ENCODE measurements around the gene TGIF2LX. TPM values are rescaled to one million over a fixed set of nuclear protein-coding genes. Genes with fewer than 3 reads are reported as not detected.
"Not testable (repeated sequence)": the region's sequence is repeated elsewhere in the genome, so short reads cannot be mapped to it uniquely, and the experiment has no call there.

Gene TGIF2LX
- not detected for polyA plus RNA-seq
- long read RNA-seq, donor 1, result 0 reads
- long read RNA-seq, donor 2, result 0 reads
- long read RNA-seq, donor 3, result 0 reads
- long read RNA-seq, donor 4, result 0 reads
- long read RNA-seq, donor 5, result 0 reads
- long read RNA-seq, donor 6, result 0 reads
- long read RNA-seq, donor 7, result 0 reads
- long read RNA-seq, donor 8, result 0 reads
- long read RNA-seq, donor 9, result 0 reads
- long read RNA-seq, donor 10, result 0 reads
- long read RNA-seq, donor 11, result 0 reads

- not testable (repeated sequence) for H3K27ac ChIP-seq (ENCODE audit: low read length); H3K9me3 ChIP-seq (ENCODE audit: control insufficient read depth, low read depth, low read length); H3K4me3 ChIP-seq (ENCODE audit: low read length); DNase-seq; H3K27me3 ChIP-seq (ENCODE audit: control insufficient read depth, insufficient read depth, low read length); H3K36me3 ChIP-seq (ENCODE audit: control insufficient read depth, insufficient read depth, low read length); H3K4me1 ChIP-seq (ENCODE audit: control insufficient read depth, insufficient read depth, low read length)
- 100% methylated on average over 2 of the region's 9 CpGs for WGBS (ENCODE audit: insufficient coverage, low lambda C conversion rate)
Observed at GRCh38 chrX:89921665-89922064, at the start of gene TGIF2LX. TGIF2LX (plus strand) TSS chrX:89921908; CDS start chrX:89922086, 178 bp downstream.

- H3K4me1 ChIP-seq (ENCODE audit: control insufficient read depth, insufficient read depth, low read length); H3K27me3 ChIP-seq (ENCODE audit: control insufficient read depth, insufficient read depth, low read length); H3K9me3 ChIP-seq (ENCODE audit: control insufficient read depth, low read depth, low read length); DNase-seq; H3K4me3 ChIP-seq (ENCODE audit: low read length); H3K36me3 ChIP-seq (ENCODE audit: control insufficient read depth, insufficient read depth, low read length); H3K27ac ChIP-seq (ENCODE audit: low read length): not testable (repeated sequence)
- WGBS (ENCODE audit: insufficient coverage, low lambda C conversion rate), result no CpG with 5 or more reads among the region's 18 CpGs
Observed at GRCh38 chrX:89922338-89922934, 728 bp downstream of the TGIF2LX start.

- H3K36me3 ChIP-seq (ENCODE audit: control insufficient read depth, insufficient read depth, low read length); DNase-seq; H3K9me3 ChIP-seq (ENCODE audit: control insufficient read depth, low read depth, low read length); H3K27me3 ChIP-seq (ENCODE audit: control insufficient read depth, insufficient read depth, low read length); H3K27ac ChIP-seq (ENCODE audit: low read length); H3K4me3 ChIP-seq (ENCODE audit: low read length); H3K4me1 ChIP-seq (ENCODE audit: control insufficient read depth, insufficient read depth, low read length): not testable (repeated sequence)
- WGBS (ENCODE audit: insufficient coverage, low lambda C conversion rate), result no CpG with 5 or more reads among the region's 5 CpGs
Observed at GRCh38 chrX:89943077-89943476, 21.4 kb downstream of the TGIF2LX start.

GRCh38 chrX:89965588-89965987, 43.9 kb downstream of the TGIF2LX start:
- H3K4me3 ChIP-seq (ENCODE audit: low read length); H3K27me3 ChIP-seq (ENCODE audit: control insufficient read depth, insufficient read depth, low read length); H3K36me3 ChIP-seq (ENCODE audit: control insufficient read depth, insufficient read depth, low read length); DNase-seq; H3K27ac ChIP-seq (ENCODE audit: low read length); H3K4me1 ChIP-seq (ENCODE audit: control insufficient read depth, insufficient read depth, low read length); H3K9me3 ChIP-seq (ENCODE audit: control insufficient read depth, low read depth, low read length): not testable (repeated sequence)
- no CpG with 5 or more reads among the region's 24 CpGs for WGBS (ENCODE audit: insufficient coverage, low lambda C conversion rate)

All from large intestine (tissue), 12 donors.